ENCODE results near the gene MOV10L1. TPM values are rescaled to one million over a fixed set of nuclear protein-coding genes. Genes with fewer than 3 reads are reported as not detected.

MOV10L1 gene
- total RNA-seq, 2 experiments from 2014 or later: 0.22 to 1.1 TPM

DNA sequence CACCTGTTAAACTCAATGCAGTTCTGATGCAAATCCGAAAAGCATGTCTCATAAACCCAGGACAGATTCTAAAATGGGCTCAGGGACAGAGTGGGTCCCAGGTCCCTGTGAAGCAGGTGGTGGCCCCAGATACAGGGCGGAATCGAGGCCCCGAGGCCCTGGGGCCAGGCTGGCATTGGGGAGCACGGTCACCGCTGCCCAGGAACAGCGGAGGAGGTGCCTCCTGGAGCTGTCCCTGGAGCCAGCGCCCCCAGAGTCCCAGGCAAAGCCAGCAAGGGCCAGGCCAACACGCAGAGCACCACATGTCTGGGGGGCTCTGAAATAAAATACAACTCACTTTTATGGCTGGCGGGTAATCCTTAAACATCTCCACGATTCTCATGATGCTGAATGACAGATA is 21.7 kb upstream of the MOV10L1 start:
- Histone ChIP-seq H3K79me2 (ENCODE audit: insufficient read depth, low read depth, low read length) (no peaks in the 10 kb centered on the region), H2AFZ (ENCODE audit: low read length) (no peak overlapping the region), H3K9me2 (ENCODE audit: insufficient read depth, low read length) (no peaks in the 10 kb centered on the region), H3K4me1 (ENCODE audit: insufficient read depth, low read length, poor library complexity, severe bottlenecking) (no peaks in the 10 kb centered on the region), H4K20me1 (ENCODE audit: insufficient read depth, low read length) (no peaks in the 10 kb centered on the region), H3K9me3 (ENCODE audit: low read length) (no peaks in the 10 kb centered on the region), H3K4me3 (ENCODE audit: low read depth, low read length, poor library complexity, severe bottlenecking) (no peak overlapping the region), H3K36me3 (ENCODE audit: insufficient read depth, low read length) (no peaks in the 10 kb centered on the region), H3K4me2 (ENCODE audit: low read length) (no peak overlapping the region), H3K27ac (ENCODE audit: low read depth, low read length, poor library complexity, severe bottlenecking) (no peak overlapping the region)
- no peak for DNase-seq (ENCODE audit: low spot score)
- POLR2A ChIA-PET: interaction anchor here (0.6 to 1.0 kb wide), 2 partner anchors 36 to 60 kb away, joined by 3 read pairs; no protein-coding TSS in a partner anchor
- CTCF ChIA-PET (ENCODE audit: unreplicated experiment): no interaction called here
- TF ChIP-seq EZH2phosphoT487 (IDR thresholded peaks at IDR 0.05; ENCODE audit: borderline replicate concordance, low read depth, low read length): no peak
- BruUV-seq (replicated peaks): no TSS peak
- intact Hi-C loops (cut with micrococcal nuclease; ENCODE audit: unreplicated experiment): no loop called here

DNA sequence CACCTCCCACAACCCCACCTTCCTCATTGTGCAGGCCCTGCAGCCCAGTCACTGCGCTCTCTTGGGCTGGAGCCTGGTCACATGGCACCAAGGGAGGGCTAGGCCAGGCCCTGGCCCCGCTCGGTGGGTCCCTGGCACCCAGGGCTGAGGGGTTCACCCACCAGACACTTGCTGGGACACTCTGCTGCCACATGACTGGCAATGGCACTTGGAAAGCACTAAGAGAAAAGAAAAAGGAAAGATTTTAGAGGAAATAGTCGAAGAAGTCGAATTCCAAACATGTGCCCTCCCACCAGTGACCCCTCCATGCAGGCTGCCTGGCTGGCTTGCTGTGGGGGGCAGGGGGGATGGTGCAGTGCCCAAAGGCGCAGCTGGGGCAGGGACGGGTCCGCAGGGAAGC is 19.4 kb upstream of the MOV10L1 start:
- no peak overlapping the region for H2AFZ ChIP-seq (ENCODE audit: low read length)
- no peaks in the 10 kb centered on the region for H3K36me3 ChIP-seq (ENCODE audit: insufficient read depth, low read length)
- ChIA-PET POLR2A (no interaction called here), CTCF (ENCODE audit: unreplicated experiment) (no interaction called here)
- intact Hi-C loops (cut with micrococcal nuclease; ENCODE audit: unreplicated experiment): no loop called here
- no peaks in the 10 kb centered on the region for H3K79me2 ChIP-seq (ENCODE audit: insufficient read depth, low read depth, low read length)
- TF ChIP-seq, protein P1, sequence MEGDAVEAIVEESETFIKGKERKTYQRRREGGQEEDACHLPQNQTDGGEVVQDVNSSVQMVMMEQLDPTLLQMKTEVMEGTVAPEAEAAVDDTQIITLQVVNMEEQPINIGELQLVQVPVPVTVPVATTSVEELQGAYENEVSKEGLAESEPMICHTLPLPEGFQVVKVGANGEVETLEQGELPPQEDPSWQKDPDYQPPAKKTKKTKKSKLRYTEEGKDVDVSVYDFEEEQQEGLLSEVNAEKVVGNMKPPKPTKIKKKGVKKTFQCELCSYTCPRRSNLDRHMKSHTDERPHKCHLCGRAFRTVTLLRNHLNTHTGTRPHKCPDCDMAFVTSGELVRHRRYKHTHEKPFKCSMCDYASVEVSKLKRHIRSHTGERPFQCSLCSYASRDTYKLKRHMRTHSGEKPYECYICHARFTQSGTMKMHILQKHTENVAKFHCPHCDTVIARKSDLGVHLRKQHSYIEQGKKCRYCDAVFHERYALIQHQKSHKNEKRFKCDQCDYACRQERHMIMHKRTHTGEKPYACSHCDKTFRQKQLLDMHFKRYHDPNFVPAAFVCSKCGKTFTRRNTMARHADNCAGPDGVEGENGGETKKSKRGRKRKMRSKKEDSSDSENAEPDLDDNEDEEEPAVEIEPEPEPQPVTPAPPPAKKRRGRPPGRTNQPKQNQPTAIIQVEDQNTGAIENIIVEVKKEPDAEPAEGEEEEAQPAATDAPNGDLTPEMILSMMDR (conservative IDR thresholded peaks at IDR 0.05; ENCODE audit: low read length): no peak
- no peak for TF ChIP-seq EZH2phosphoT487 (IDR thresholded peaks at IDR 0.05; ENCODE audit: borderline replicate concordance, low read depth, low read length)
- H3K27ac ChIP-seq (ENCODE audit: low read depth, low read length, poor library complexity, severe bottlenecking): no peak overlapping the region
- H3K4me1 ChIP-seq (ENCODE audit: insufficient read depth, low read length, poor library complexity, severe bottlenecking): peaks cover 3% of the 10 kb centered on the region
- BruUV-seq (replicated peaks): no TSS peak
- H3K4me2 ChIP-seq (ENCODE audit: low read length): no peak overlapping the region
- no peak for DNase-seq (ENCODE audit: low spot score)
- H3K9me2 ChIP-seq (ENCODE audit: insufficient read depth, low read length): no peaks in the 10 kb centered on the region
- H3K4me3 ChIP-seq (ENCODE audit: low read depth, low read length, poor library complexity, severe bottlenecking): no peak overlapping the region
- H4K20me1 ChIP-seq (ENCODE audit: insufficient read depth, low read length): no peaks in the 10 kb centered on the region
- no peaks in the 10 kb centered on the region for H3K9me3 ChIP-seq (ENCODE audit: low read length)

DNA sequence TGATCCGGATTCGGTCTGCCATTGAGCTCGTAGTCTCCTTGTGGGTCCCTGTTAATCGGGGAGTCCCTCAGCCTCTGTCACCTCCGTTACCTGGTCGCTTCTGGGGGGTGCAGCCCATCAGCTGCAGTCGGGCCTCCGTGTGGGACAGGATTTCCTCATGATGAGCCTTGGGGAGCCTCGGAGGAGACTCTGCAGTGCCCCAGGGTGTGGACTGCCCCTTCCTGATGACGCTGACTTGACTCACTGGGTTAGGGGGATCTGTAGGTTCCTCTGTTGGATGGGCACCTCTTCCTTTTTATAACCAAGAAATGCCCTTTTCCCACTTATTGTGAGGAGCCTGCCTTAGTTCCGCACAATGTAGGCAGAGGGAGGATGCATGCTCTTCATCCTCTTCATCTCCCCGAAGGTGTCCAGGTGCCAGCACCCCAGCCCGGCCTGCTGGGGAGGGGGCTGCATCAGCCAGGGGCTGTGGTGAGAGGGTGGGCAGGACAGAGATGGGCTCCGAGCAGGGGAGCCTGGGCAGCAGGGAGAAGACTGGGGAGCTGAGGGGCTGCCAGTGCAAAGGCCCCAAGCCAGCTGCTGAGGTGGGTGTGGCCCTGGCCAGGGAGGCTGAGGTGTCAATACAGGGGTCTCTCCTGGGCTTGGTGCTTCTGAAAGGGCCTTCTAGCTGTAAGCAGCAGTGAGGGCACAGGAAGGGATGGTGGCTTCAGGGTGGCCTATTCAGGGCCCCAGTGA is 18.2 kb upstream of the MOV10L1 start:
- Histone ChIP-seq H3K9me3 (ENCODE audit: low read length) (no peaks in the 10 kb centered on the region), H3K4me2 (ENCODE audit: low read length) (no peak overlapping the region), H3K4me3 (ENCODE audit: low read depth, low read length, poor library complexity, severe bottlenecking) (no peak overlapping the region), H3K36me3 (ENCODE audit: insufficient read depth, low read length) (no peaks in the 10 kb centered on the region), H3K79me2 (ENCODE audit: insufficient read depth, low read depth, low read length) (no peaks in the 10 kb centered on the region), H4K20me1 (ENCODE audit: insufficient read depth, low read length) (no peaks in the 10 kb centered on the region), H3K9me2 (ENCODE audit: insufficient read depth, low read length) (no peaks in the 10 kb centered on the region), H2AFZ (ENCODE audit: low read length) (no peak overlapping the region), H3K4me1 (ENCODE audit: insufficient read depth, low read length, poor library complexity, severe bottlenecking) (peaks cover 15% of the 10 kb centered on the region), H3K27ac (ENCODE audit: low read depth, low read length, poor library complexity, severe bottlenecking) (no peak overlapping the region)
- TF ChIP-seq, protein P1 (conservative IDR thresholded peaks at IDR 0.05; ENCODE audit: low read length): no peak
- TF ChIP-seq EZH2phosphoT487 (IDR thresholded peaks at IDR 0.05; ENCODE audit: borderline replicate concordance, low read depth, low read length): no peak
- intact Hi-C loops (cut with micrococcal nuclease; ENCODE audit: unreplicated experiment): no loop called here
- BruUV-seq (replicated peaks): no TSS peak
- ChIA-PET POLR2A (no interaction called here), CTCF (ENCODE audit: unreplicated experiment) (no interaction called here)
- DNase-seq (ENCODE audit: low spot score): no peak
